Activated naive CD8-positive, alpha-beta T cell treated with anti-CD3 and anti-CD28 coated beads, Interleukin-2, amount 50 U/mL, for 16 hours (primary cell): ENCODE measurements around the gene KSR1.

Source experiments
- DNase-seq: peaks from one replicate; pipeline ENCODE4 v3.0.0-alpha.2; 2020; ENCODE audit warnings: low read depth, low spot score

KSR1 gene

DNA sequence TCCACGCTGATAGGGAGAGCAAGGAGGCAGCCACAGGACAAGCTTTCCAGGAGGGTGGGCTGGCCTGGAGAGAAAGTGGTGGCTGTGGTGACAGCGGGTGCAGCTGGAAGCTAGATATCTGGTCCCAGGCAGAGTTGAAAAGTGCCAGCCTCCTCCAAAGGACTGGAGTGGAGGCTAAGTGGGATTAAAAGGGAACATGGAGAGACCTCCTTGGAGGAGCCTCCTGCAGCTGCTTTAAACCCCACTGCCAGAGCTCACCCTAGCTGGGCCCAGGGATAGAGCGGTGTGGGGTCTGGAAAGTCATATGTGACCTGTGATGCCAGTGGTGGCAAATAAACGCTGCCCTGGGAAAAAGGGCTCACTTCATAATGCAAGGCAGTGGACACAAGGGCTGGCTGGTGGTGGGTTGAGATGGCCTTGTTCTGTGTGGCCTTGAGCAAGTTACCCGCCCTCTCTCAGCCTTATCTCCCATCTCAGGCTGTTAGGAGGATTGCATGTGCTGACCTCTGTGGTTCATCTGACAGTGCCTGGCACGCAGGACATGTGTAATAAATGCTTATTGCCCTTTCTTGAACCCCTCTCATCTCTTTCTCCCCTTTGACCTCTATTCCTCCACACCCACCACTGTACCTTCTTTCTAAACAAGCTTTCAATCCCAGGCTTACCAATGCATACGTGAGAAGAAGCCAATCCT is 113.8 kb downstream of the KSR1 start:
- no peak for DNase-seq

DNA sequence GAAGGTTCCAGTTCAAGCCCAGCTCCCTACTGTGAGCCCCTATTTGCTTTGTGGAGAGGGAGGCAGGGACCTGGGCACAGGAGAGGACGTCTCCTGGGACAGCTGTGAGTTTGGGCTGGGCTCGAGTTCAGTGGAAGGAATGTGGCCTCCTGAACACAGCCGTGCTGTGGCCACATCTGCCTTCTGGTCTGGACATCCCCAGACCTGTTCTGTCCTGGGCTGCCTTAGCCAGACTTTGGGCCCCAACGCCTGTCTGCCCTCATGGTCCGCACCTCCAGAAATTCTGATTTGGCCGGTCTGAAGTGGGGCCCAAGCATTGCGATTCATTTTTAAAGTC is 114.3 kb downstream of the KSR1 start:
- DNase-seq = no peak

DNA sequence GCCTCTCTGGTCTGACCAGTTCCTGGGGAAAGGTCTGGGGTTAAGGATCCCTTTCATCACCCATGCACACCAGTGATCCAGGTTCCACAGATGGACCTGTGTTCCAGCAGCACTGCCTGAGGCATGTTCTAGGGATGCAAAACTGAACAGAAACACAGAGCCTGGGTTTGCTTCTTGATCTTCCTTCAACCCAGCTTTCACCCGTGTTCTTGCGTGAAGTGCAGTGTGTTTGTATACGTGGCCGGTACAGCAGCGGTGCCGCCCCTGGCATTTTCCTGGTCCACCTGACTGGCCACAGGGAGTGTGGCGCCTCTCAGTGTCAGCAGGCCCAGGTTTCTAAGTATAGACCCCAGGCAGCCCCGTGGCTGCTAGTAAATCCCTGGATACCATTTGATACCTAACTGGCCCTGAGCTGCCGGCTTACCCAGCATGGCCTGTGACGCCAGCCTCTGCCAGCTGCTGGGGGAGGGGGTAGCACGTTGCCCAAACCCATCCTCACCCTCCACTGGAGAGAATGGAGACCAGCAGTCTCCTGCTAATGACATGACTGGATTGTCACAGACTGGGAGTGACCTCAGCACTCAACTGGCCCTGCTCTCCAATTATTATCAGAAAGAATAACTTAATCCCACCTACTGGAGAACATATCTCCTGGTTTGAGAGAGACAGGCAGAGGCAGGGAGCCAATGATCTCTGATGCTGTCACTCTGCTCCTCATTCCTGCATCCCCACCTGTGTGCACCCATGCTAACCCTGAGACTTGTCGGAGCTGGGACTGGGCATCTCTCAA is 115.5 kb downstream of the KSR1 start:
- DNase-seq = no peak

- peak; percentile 21 for DNase-seq
Observed at GRCh38 chr17:27572665-27573064, 116.4 kb downstream of the KSR1 start.

DNA sequence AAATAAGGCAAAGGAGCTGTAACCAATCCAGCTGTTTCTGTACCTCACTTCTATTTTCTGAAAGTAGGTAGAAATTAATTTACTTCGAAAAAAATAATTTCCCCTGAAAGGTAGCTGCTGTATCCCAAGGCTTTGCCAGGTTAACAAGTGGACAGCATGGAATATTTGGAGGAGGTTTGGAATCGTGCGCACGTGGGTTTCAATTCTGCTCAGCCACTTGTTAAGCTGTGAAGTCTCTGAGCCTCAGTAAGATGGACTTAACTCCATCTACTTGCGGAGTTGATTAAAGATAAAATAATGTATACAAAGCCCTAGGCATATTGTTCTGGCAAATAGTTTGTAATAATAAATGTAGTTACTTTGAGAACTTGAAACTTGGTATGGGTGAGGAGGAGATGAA is 117.3 kb downstream of the KSR1 start:
- no peak for DNase-seq

DNA sequence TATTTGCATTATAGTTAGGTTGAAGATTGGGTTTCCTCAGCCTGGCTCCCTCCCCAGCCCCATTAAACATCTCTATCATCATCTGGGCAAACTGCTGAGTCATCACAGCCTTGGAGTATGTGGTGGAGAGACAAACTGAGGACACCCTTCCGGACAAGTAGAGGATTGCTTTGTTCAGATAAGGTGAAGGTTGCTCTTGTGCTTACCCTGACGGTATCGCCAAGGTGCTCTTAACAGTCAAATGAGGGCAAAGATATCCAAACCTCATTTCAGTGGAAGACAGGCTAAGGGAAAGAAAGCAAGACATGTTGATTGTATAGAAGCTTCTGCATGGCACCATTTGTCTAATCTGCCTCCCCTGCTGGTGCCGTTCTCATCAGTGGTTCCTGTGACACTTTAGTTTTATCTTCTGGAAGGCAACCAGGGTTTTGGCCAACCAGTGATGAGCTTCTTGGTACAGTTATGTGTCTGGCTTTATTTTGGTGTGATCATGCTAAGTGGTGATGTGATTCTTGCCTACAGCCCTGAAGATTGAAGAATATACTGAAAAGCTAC is 117.8 kb downstream of the KSR1 start:
- no peak for DNase-seq

GRCh38 chr17:27575096-27575911 is 119.1 kb downstream of the KSR1 start:
- no peak for DNase-seq

- DNase-seq = no peak
Observed at GRCh38 chr17:27575912-27576252, 119.6 kb downstream of the KSR1 start.

- DNase-seq = no peak
Observed at GRCh38 chr17:27576477-27577083, 120.3 kb downstream of the KSR1 start.

- no peak for DNase-seq
Observed at GRCh38 chr17:27577121-27577761, 121.0 kb downstream of the KSR1 start.

DNA sequence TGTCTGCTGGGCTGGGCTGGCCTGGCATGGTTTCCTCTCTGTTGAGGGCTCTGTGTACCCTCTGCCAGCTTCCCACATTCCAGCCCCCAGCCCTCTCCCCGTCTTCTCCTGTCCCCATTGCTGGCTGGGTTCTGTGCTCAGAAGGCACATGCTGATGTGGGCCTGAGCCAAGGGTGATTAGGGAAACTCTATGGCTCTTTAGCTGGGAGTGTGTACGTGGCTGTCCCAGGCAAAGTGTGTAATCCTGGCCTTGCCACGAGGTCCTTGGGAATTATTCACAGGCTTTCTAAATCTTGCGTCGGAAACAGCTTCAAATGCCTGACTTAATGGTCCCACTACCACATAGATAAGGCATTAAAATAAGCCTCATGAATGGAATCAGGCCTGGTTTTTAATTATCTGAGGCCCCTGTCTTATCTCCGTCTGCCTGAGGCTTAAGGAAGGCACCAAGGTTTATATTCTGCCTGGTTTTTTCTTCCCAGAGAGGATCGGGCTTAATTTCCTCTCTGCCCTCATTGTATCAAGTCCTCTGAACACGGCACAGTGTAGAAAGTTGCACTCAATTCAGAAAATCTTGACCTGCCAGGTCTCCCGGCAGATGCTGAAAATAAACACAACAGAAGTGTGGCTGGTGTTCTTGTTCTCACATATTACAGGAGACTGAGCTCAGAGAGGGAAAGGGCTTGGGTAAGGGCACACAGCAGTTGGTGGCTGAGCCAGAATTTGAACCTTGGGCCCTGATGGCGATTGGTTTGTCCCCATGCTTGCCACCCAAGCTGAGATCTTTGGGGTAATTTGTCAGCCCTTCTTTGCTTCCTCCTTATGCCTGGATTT is 121.9 kb downstream of the KSR1 start:
- DNase-seq = no peak

DNA sequence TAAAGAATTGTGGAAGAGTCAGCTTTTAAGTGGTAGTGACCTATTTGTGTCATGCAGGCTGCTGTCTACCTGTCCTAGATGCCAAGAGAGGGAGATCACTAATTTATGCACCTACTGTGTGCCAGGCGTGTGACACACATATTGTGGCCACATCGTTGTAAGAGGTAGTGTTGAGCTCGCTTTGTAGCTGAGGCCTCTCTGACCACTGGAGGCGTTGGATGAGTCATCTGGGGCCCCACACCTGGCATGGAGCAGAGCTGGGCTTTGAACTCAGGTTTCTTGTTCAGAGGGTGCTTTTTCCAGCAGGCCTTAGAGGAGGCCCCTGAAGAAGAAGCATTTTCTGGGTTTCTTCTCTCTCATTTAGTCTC is 122.5 kb downstream of the KSR1 start:
- no peak for DNase-seq

GRCh38 chr17:27579304-27579703 is 123.1 kb downstream of the KSR1 start:
- DNase-seq = no peak

DNA sequence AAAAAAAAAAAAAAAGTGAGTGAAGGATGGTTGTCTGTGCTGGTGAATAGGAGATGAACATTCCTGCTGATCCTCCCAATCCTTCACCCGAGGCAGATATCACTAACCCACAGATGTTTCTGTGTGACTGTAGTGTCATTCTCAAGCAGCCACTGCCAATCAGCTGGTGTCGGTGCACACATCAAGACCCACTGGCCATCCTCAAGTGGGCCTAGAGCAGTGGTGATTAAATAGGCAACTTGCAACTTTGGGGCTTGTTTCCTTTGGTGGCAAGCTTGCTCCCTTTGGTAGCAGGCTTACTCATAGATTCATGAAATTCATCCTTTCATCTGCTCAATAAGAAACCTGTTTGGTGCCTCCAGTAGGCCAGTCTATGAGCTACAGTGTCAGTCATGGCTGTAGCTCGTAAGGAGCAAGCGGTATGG is 123.7 kb downstream of the KSR1 start:
- DNase-seq = no peak

- DNase-seq = no peak
Observed at GRCh38 chr17:27581016-27581415, 124.8 kb downstream of the KSR1 start.

GRCh38 chr17:27582696-27583095 is 126.4 kb downstream of the KSR1 start:
- DNase-seq = no peak

GRCh38 chr17:27585153-27585681 is 129.0 kb downstream of the KSR1 start:
- DNase-seq = no peak

- no peak for DNase-seq
Observed at GRCh38 chr17:27585792-27586191, 129.5 kb downstream of the KSR1 start.

DNA sequence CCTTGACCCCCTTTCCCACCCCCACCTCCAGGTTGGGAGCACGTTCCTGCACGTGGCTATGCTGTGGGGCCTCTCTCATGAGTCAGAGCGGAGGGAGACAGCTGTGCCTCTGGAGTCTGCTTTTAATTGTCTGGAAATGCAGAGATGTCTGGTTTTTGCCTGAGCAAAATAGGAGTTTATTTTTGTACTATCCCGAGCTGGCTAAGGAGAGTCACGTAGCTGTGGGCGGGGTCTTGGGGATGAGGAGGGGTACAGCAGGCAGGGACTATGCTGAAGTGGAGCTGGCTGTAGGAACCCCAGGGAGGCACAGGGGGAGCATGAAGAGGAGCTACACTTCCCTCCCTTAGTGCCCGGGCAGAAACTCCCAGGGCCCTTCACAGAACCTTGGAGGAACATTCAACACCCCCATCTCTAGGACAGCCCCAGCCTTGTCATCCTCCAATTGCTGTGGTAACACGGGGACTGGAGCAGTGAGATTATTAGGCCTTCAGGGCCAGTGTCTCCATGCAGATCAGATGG is 130.0 kb downstream of the KSR1 start:
- no peak for DNase-seq

- no peak for DNase-seq
Observed at GRCh38 chr17:27588354-27588753, 132.1 kb downstream of the KSR1 start.
